Body of pancreas (tissue), 4 donors: ENCODE measurements around the gene HOXB3.

Experiments
- POLR2A ChIP-seq, 3 donors: fragments of 450-650 bp; IDR thresholded peaks; one replicate each; pipeline ENCODE4 v1.6.1; 2016; ENCODE audit warnings: antibody characterized with exemption in 3 of 3, mild to moderate bottlenecking in 2 of 3
- TF ChIP-seq, protein P1 (sequence below), 7 experiments: fragments of 450-650 bp in 4 of 7; fragments of 200-600 bp in 3 of 7; sonication (generic) in 3 of 7; IDR thresholded peaks; one replicate each; pipeline ENCODE4 v1.5.1; 2016 to 2019; ENCODE audit warnings: antibody characterized with exemption in 7 of 7

DNA sequence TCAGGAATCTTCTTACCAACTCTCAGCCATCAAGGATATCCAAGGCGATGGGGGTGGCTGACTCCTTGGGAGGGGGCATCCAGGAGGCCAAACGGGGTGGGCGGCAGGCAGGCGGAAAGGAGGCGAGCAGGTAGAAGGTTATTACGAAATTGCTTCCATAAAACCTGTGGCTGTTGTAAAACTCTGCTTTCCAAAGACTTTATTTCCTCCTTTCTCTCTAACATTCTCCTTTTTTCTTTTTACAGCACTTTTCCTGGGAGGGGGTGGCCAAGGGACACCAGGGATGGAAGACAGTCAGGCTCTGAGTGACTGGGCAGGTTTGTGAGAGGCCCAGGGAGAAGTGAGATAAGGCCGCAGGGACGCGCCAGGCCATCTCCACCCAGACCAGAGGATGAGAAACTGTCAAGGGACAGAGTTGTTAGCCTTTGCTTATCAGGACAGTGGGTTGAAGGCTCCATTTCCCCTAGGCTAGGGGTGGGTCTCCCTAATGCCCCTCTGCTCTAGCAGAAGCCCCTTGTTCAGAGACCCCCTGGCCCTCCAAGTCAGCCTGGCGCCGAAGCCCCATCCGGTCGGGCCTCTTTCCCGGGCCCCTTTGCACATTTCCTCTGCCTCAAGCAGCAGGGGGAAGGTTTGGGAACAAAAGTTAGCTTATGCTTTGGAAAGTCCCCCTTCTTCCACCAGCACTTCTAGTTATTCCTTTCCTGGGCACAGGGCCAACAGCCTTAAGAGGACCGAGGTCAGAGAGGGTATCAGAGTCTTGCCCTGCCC, 41.1 kb upstream of the HOXB3 start:
- TF ChIP-seq, protein P1, sequence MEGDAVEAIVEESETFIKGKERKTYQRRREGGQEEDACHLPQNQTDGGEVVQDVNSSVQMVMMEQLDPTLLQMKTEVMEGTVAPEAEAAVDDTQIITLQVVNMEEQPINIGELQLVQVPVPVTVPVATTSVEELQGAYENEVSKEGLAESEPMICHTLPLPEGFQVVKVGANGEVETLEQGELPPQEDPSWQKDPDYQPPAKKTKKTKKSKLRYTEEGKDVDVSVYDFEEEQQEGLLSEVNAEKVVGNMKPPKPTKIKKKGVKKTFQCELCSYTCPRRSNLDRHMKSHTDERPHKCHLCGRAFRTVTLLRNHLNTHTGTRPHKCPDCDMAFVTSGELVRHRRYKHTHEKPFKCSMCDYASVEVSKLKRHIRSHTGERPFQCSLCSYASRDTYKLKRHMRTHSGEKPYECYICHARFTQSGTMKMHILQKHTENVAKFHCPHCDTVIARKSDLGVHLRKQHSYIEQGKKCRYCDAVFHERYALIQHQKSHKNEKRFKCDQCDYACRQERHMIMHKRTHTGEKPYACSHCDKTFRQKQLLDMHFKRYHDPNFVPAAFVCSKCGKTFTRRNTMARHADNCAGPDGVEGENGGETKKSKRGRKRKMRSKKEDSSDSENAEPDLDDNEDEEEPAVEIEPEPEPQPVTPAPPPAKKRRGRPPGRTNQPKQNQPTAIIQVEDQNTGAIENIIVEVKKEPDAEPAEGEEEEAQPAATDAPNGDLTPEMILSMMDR (IDR thresholded peaks at IDR 0.05) = no peak
- no peak for TF ChIP-seq POLR2A (IDR thresholded peaks at IDR 0.05)
